ENCODE measurements around the gene ANKRD17.
"Not testable (repeated sequence)": the region's sequence is repeated elsewhere in the genome, so short reads cannot be mapped to it uniquely, and the experiment has no call there.

ANKRD17 gene

DNA sequence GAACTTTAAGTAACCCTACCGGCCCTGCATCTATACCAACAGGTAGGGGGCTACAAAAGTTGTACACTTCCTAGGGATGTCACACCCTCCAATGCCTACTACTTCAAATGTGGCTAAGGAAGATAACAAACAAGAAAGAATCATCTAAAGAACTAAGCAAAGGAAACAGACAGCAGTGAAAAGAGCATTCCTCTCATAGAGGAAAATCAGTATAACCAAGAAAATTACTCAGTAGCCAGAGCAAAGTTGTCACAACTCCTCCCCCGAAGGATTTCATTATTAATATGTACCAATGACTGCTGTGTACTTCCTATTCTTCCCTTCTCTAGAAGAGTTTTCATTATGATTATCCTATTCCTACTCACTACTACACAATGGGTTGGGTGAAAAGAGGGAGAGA is 12.6 kb downstream of the ANKRD17 start:
- Histone ChIP-seq H3K9me3 (ENCODE audit: control insufficient read depth in 1 of 2, low read length in 2 of 2) (no peaks in the 10 kb centered on the region), H3K27ac (ENCODE audit: low read length) (no peak overlapping the region), H3K27me3 (ENCODE audit: low read depth, low read length) (no peaks in the 10 kb centered on the region), H3K4me1 (ENCODE audit: control insufficient read depth in 1 of 2, insufficient read depth in 2 of 2, low read length in 2 of 2) (peaks cover 0 to 5% of the 10 kb centered on the region in 2 donors), H3K36me3 (ENCODE audit: control insufficient read depth in 1 of 2, insufficient read depth in 2 of 2, low read length in 2 of 2) (no peaks in the 10 kb centered on the region), H3K4me3 (ENCODE audit: low read depth in 1 of 2, low read length in 2 of 2) (no peak overlapping the region)

DNA sequence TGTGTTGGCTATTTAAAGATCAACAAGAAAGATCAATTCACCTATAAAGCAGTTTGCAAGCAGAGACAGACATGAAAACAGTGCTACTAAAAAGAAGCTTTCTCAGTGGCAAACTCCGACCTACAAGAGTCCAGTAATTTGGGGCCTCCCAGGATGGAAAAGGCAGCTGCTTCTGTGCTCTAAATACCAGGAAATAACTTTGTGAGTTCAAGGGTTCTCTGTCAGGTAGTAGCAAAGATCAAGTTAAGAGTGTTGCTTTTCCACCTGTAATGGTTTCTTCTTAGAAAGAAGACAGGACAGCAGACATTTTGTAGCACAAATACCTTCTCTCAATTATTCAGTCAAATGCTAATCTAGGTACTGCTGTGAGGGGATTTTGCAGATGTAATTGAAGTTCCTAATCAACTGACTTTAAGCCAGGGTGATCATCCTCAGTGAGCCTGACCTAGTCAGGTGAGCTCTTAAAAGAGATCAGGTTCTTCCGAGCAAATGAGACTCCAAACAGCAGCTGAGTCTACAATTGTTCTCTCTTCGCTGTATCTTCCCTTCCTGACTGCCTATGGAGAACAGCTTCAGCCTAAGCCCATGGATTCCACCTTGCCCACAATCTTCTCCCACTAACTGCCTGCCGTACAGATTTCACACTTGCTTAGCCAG is 13.5 kb downstream of the ANKRD17 start:
- Histone ChIP-seq H3K4me3 (ENCODE audit: low read depth in 1 of 2, low read length in 2 of 2) (no peak overlapping the region), H3K27me3 (ENCODE audit: low read depth, low read length) (no peaks in the 10 kb centered on the region), H3K36me3 (ENCODE audit: control insufficient read depth in 1 of 2, insufficient read depth in 2 of 2, low read length in 2 of 2) (no peaks in the 10 kb centered on the region), H3K4me1 (ENCODE audit: control insufficient read depth in 1 of 2, insufficient read depth in 2 of 2, low read length in 2 of 2) (peaks cover 0 to 3% of the 10 kb centered on the region in 2 donors), H3K9me3 (ENCODE audit: control insufficient read depth in 1 of 2, low read length in 2 of 2) (no peaks in the 10 kb centered on the region), H3K27ac (ENCODE audit: low read length) (no peak overlapping the region)

DNA sequence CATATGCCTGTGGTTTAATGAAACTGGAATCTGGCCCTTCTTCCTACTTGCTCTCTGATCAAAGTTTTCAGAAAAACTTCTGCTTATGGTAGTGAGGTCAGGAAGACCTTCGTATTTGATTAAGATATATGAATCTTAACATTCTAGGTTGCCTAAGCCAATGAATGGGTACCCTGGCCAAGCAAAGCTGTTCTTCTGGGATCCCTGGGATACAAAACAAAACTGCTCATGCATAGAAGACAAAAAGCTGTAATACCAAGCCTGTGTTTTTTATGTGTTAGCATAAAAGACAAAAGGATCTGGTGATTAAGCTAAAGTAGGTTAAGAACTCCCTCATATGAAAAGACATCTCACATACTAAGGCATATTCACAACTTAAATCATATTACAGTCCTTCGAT is 21.6 kb downstream of the ANKRD17 start:
- H3K36me3 ChIP-seq (ENCODE audit: control insufficient read depth in 1 of 2, insufficient read depth in 2 of 2, low read length in 2 of 2): peaks cover 0 to 5% of the 10 kb centered on the region in 2 donors
- no peaks in the 10 kb centered on the region for H3K27me3 ChIP-seq (ENCODE audit: low read depth, low read length)
- H3K4me1 ChIP-seq (ENCODE audit: control insufficient read depth in 1 of 2, insufficient read depth in 2 of 2, low read length in 2 of 2): no peaks in the 10 kb centered on the region
- no peaks in the 10 kb centered on the region for H3K9me3 ChIP-seq (ENCODE audit: control insufficient read depth in 1 of 2, low read length in 2 of 2)
- no peak overlapping the region for H3K27ac ChIP-seq (ENCODE audit: low read length)
- no peak overlapping the region for H3K4me3 ChIP-seq (ENCODE audit: low read depth in 1 of 2, low read length in 2 of 2)

GRCh38 chr4:73236151-73236550 is 22.4 kb downstream of the ANKRD17 start:
- Histone ChIP-seq H3K4me3 (ENCODE audit: low read depth in 1 of 2, low read length in 2 of 2) (no peak overlapping the region), H3K36me3 (ENCODE audit: control insufficient read depth in 1 of 2, insufficient read depth in 2 of 2, low read length in 2 of 2) (peaks cover 0 to 5% of the 10 kb centered on the region in 2 donors), H3K4me1 (ENCODE audit: control insufficient read depth in 1 of 2, insufficient read depth in 2 of 2, low read length in 2 of 2) (no peaks in the 10 kb centered on the region), H3K27ac (ENCODE audit: low read length) (no peak overlapping the region), H3K9me3 (ENCODE audit: control insufficient read depth in 1 of 2, low read length in 2 of 2) (no peaks in the 10 kb centered on the region), H3K27me3 (ENCODE audit: low read depth, low read length) (no peaks in the 10 kb centered on the region)

DNA sequence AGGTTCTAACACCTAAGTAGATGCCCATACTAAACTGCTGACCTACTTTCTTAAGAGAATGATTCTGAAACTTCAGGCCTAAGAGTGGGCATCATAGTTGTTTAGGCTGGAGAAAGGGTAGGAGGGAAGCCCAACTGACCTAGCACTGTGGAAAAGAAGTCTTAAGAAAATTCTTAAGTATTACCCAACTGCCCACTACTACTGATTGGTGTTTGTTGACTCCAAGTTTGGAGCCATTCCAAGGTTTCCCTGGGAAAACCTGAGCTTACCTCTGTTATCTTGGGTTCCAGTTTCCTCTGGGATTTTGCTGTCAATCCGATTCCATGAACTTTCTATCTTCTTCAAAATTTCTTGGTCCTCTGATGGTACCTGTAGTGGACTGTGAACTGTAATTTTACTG is 23.9 kb downstream of the ANKRD17 start:
- Histone ChIP-seq H3K27ac (ENCODE audit: low read length) (no peak overlapping the region), H3K4me3 (ENCODE audit: low read depth in 1 of 2, low read length in 2 of 2) (no peak overlapping the region), H3K4me1 (ENCODE audit: control insufficient read depth in 1 of 2, insufficient read depth in 2 of 2, low read length in 2 of 2) (no peaks in the 10 kb centered on the region), H3K27me3 (ENCODE audit: low read depth, low read length) (no peaks in the 10 kb centered on the region), H3K9me3 (ENCODE audit: control insufficient read depth in 1 of 2, low read length in 2 of 2) (no peaks in the 10 kb centered on the region), H3K36me3 (ENCODE audit: control insufficient read depth in 1 of 2, insufficient read depth in 2 of 2, low read length in 2 of 2) (peaks cover 0 to 5% of the 10 kb centered on the region in 2 donors)

DNA sequence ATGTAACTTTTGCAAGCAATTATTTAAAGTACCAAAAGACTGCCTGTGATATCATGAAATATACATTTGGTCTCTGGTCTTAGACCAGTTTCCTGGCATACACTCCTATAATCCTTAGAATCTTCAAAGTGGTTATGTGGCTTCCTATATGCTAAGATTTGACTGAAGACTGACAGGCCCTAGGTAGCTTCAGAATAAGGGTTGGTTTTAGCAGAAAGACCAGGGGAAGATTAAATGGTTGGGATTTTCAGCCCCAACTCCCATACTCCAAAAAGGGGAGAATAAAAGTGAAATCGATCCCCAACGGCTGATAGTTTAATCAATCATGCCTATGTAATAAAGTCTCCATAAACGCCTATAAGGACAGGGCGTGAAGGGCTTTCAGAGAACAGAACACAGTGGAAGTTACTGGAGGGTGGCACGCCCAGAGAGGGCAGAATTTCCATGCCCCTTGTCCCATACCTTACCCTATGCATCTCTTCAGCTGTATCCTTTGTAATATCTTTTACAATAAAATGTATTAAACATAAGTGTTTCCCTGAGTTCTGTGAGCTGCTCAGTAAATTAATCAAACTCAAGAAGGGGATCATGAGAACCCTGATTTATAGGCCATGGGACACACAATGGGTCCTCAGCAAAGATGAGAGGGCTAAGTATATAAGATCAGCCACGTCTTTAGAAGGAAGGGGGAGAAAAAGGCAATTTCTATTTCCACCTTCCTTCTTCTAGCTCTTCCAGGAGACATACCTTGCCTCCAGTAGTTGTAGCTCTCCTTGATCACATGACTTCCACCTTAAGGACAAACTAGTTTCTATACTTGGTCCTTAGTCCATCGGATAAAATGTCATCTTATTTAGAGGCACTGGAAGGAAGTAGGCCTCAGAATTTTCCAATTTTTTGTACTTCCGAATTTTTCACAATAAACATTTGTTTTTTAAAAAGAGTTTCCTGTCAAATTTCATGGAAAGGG is 26.8 kb downstream of the ANKRD17 start:
- Histone ChIP-seq H3K4me1 (ENCODE audit: control insufficient read depth in 1 of 2, insufficient read depth in 2 of 2, low read length in 2 of 2) (no peaks in the 10 kb centered on the region), H3K4me3 (ENCODE audit: low read depth in 1 of 2, low read length in 2 of 2) (no peak overlapping the region), H3K27me3 (ENCODE audit: low read depth, low read length) (no peaks in the 10 kb centered on the region), H3K9me3 (ENCODE audit: control insufficient read depth in 1 of 2, low read length in 2 of 2) (no peaks in the 10 kb centered on the region), H3K36me3 (ENCODE audit: control insufficient read depth in 1 of 2, insufficient read depth in 2 of 2, low read length in 2 of 2) (peaks cover 0 to 5% of the 10 kb centered on the region in 2 donors), H3K27ac (ENCODE audit: low read length) (no peak overlapping the region)

- H3K4me1 ChIP-seq (ENCODE audit: control insufficient read depth in 1 of 2, insufficient read depth in 2 of 2, low read length in 2 of 2): no peaks in the 10 kb centered on the region
- H3K27ac ChIP-seq (ENCODE audit: low read length): no peak overlapping the region
- no peak overlapping the region for H3K4me3 ChIP-seq (ENCODE audit: low read depth in 1 of 2, low read length in 2 of 2)
- peaks cover 0 to 5% of the 10 kb centered on the region in 2 donors for H3K36me3 ChIP-seq (ENCODE audit: control insufficient read depth in 1 of 2, insufficient read depth in 2 of 2, low read length in 2 of 2)
- no peaks in the 10 kb centered on the region for H3K9me3 ChIP-seq (ENCODE audit: control insufficient read depth in 1 of 2, low read length in 2 of 2)
- H3K27me3 ChIP-seq (ENCODE audit: low read depth, low read length): no peaks in the 10 kb centered on the region
Measured at GRCh38 chr4:73230865-73231517, 27.6 kb downstream of the ANKRD17 start.

DNA sequence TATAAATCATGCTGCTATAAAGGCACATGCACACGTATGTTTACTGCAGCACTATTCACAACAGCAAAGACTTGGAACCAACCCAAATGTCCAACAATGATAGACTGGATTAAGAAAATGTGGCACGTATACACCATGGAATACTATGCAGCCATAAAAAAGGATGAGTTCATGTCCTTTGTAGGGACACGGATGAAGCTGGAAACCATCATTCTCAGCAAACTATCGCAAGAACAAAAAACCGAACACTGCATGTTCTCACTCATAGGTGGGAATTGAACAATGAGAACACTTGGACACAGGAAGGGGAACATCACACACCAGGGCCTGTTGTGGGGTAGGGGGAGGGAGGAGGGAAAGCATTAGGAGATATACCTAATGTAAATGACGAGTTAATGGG is 29.8 kb downstream of the ANKRD17 start:
- H3K27me3 ChIP-seq (ENCODE audit: low read depth, low read length); H3K4me3 ChIP-seq (ENCODE audit: low read depth in 1 of 2, low read length in 2 of 2); H3K36me3 ChIP-seq (ENCODE audit: control insufficient read depth in 1 of 2, insufficient read depth in 2 of 2, low read length in 2 of 2); H3K4me1 ChIP-seq (ENCODE audit: control insufficient read depth in 1 of 2, insufficient read depth in 2 of 2, low read length in 2 of 2); H3K27ac ChIP-seq (ENCODE audit: low read length); H3K9me3 ChIP-seq (ENCODE audit: control insufficient read depth in 1 of 2, low read length in 2 of 2): not testable (repeated sequence)

DNA sequence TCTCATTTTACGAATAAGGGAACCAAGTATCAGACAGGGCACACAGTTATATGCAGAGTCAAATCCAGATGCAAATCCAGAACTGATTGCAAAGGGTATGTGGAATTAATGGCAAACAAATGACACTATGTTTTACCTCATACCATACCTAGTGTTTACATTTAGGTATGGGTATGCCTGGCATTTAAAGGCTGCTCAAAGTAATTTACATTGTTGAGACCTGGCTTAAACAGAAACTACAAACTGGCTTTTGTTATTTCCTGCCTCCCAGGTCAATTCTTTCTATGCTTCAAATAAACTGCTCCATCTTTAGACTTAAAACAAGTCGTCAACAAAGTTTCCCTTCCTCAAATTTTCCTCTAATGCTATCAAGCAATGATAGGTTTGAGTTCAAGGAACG is 33.7 kb downstream of the ANKRD17 start:
- peaks cover 5 to 17% of the 10 kb centered on the region in 2 donors for H3K4me1 ChIP-seq (ENCODE audit: control insufficient read depth in 1 of 2, insufficient read depth in 2 of 2, low read length in 2 of 2)
- no peaks in the 10 kb centered on the region for H3K27me3 ChIP-seq (ENCODE audit: low read depth, low read length)
- H3K9me3 ChIP-seq (ENCODE audit: control insufficient read depth in 1 of 2, low read length in 2 of 2): no peaks in the 10 kb centered on the region
- no peak overlapping the region for H3K27ac ChIP-seq (ENCODE audit: low read length)
- H3K36me3 ChIP-seq (ENCODE audit: control insufficient read depth in 1 of 2, insufficient read depth in 2 of 2, low read length in 2 of 2): no peaks in the 10 kb centered on the region
- H3K4me3 ChIP-seq (ENCODE audit: low read depth in 1 of 2, low read length in 2 of 2): no peak overlapping the region

DNA sequence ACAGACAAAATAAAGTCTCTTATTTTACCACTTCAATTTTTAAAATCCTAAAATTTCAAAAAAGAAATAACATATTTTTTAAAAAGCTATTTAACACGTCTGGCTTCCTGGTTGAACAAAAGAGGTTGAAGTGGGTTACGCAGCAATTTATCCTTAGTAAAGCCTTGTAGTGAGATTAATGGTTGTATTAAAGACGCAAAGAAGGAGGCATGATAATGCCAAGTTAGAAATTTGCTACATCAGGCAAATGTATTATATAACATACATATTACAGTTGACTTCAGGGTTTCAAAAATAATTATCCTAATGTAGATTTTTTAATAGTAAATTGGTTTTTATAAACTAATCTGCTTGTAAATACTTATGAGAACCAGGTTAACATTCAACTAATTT is 35.3 kb downstream of the ANKRD17 start:
- H3K9me3 ChIP-seq (ENCODE audit: control insufficient read depth in 1 of 2, low read length in 2 of 2): no peaks in the 10 kb centered on the region
- peak overlapping the region; percentile 93 for H3K27ac ChIP-seq (ENCODE audit: low read length)
- no peaks in the 10 kb centered on the region for H3K36me3 ChIP-seq (ENCODE audit: control insufficient read depth in 1 of 2, insufficient read depth in 2 of 2, low read length in 2 of 2)
- H3K4me3 ChIP-seq (ENCODE audit: low read depth in 1 of 2, low read length in 2 of 2): peak overlapping the region in 1 of 2 donors; percentile 62
- H3K4me1 ChIP-seq (ENCODE audit: control insufficient read depth in 1 of 2, insufficient read depth in 2 of 2, low read length in 2 of 2): peaks cover 5 to 17% of the 10 kb centered on the region in 2 donors
- no peaks in the 10 kb centered on the region for H3K27me3 ChIP-seq (ENCODE audit: low read depth, low read length)

Measured in muscle layer of duodenum (tissue), 2 donors.